MM.1S (cell line): ENCODE measurements around the gene FOXF2.

ENCODE experiments used
- DNase-seq: peaks from one replicate; pipeline ENCODE4 v3.0.0-alpha.2; 2015
- H2AFZ ChIP-seq: fragments of 300-600 bp; sonication (generic); 2 replicates; pipeline ENCODE4 v1.6.0; 2016; ENCODE audit warnings: antibody characterized with exemption, low read length
- H3F3A ChIP-seq: fragments of 300-600 bp; sonication (generic); 2 replicates; pipeline ENCODE4 v1.6.1; 2016; ENCODE audit warnings: mild to moderate bottlenecking, antibody characterized with exemption, low read length, moderate library complexity, mixed read lengths; ENCODE audit not compliant: insufficient read depth
- H3K27ac ChIP-seq: fragments of 300-600 bp; sonication (generic); 2 replicates; pipeline ENCODE4 v1.5.1; 2016; ENCODE audit warnings: mild to moderate bottlenecking, low read length
- H3K27me3 ChIP-seq: fragments of 300-600 bp; sonication (generic); replicated peaks from 2 replicates; pipeline ENCODE4 v1.6.0; 2016; ENCODE audit warnings: low read length; ENCODE audit not compliant: insufficient read depth
- H3K36me3 ChIP-seq: fragments of 300-600 bp; sonication (generic); replicated peaks from 2 replicates; pipeline ENCODE4 v1.6.1; 2016; ENCODE audit warnings: mild to moderate bottlenecking, low read length, mixed read lengths; ENCODE audit not compliant: insufficient read depth
- H3K4me1 ChIP-seq: fragments of 300-600 bp; sonication (generic); 2 replicates; pipeline ENCODE4 v1.6.1; 2016; ENCODE audit warnings: low read length, mixed read lengths
- H3K4me2 ChIP-seq: fragments of 300-600 bp; sonication (generic); 2 replicates; pipeline ENCODE4 v1.6.0; 2016; ENCODE audit warnings: low read depth, low read length
- H3K4me3 ChIP-seq: fragments of 300-600 bp; sonication (generic); 2 replicates; pipeline ENCODE4 v1.5.1; 2016; ENCODE audit warnings: low read length, mixed read lengths
- H3K79me2 ChIP-seq: fragments of 300-600 bp; sonication (generic); 2 replicates; pipeline ENCODE4 v1.6.1; 2016; ENCODE audit warnings: mixed run types, low read length, mixed read lengths
- H3K9ac ChIP-seq: fragments of 300-600 bp; sonication (generic); 2 replicates; pipeline ENCODE4 v1.6.1; 2016; ENCODE audit warnings: low read length, mixed read lengths
- H3K9me2 ChIP-seq: fragments of 300-600 bp; sonication (generic); replicated peaks from 2 replicates; pipeline ENCODE4 v1.6.1; 2016; ENCODE audit warnings: mild to moderate bottlenecking, low read length, mixed read lengths; ENCODE audit not compliant: insufficient read depth
- H3K9me3 ChIP-seq: fragments of 300-600 bp; sonication (generic); replicated peaks from 2 replicates; pipeline ENCODE4 v1.6.1; 2016; ENCODE audit warnings: mild to moderate bottlenecking, low read length, mixed read lengths; ENCODE audit not compliant: insufficient read depth
- H4K20me1 ChIP-seq: fragments of 300-600 bp; sonication (generic); 2 replicates; pipeline ENCODE4 v1.6.1; 2016; ENCODE audit warnings: mild to moderate bottlenecking, low read length, moderate library complexity, mixed read lengths; ENCODE audit not compliant: insufficient read depth
- CTCF ChIP-seq: fragments of 300-600 bp; sonication (generic); IDR thresholded peaks from 2 replicates; pipeline ENCODE4 v1.5.1; 2016; ENCODE audit warnings: antibody characterized with exemption, low read length, mixed read lengths
- EZH2 ChIP-seq: fragments of 300-600 bp; sonication (generic); optimal IDR thresholded peaks from 2 replicates; pipeline ENCODE3; 2017; ENCODE audit warnings: low read depth, mild to moderate bottlenecking, antibody characterized with exemption, low read length, mixed read lengths
- EZH2phosphoT487 ChIP-seq: fragments of 300-600 bp; sonication (generic); IDR thresholded peaks from 2 replicates; pipeline ENCODE4 v1.6.1; 2018; ENCODE audit warnings: antibody characterized with exemption, low read length

FOXF2 gene

GRCh38 chr6:1377526-1377925, 11.8 kb upstream of the FOXF2 start:
- Histone ChIP-seq H3K4me2 (no peak overlapping the region), H3K36me3 (no peaks in the 10 kb centered on the region), H3K79me2 (no peaks in the 10 kb centered on the region), H3K4me3 (no peak overlapping the region), H4K20me1 (no peaks in the 10 kb centered on the region), H3K4me1 (0 out of 2 replicates have a peak, but pooled peaks cover 6% of the 10 kb centered on the region), H3K27me3 (peaks cover 32% of the 10 kb centered on the region), H3F3A (no peaks in the 10 kb centered on the region), H3K9ac (no peak overlapping the region), H2AFZ (no peak overlapping the region), H3K27ac (no peak overlapping the region), H3K9me3 (no peaks in the 10 kb centered on the region), H3K9me2 (no peaks in the 10 kb centered on the region)
- no peak for DNase-seq
- TF ChIP-seq EZH2, result no peak
- TF ChIP-seq CTCF, result no peak
- TF ChIP-seq EZH2phosphoT487, result no peak

DNA sequence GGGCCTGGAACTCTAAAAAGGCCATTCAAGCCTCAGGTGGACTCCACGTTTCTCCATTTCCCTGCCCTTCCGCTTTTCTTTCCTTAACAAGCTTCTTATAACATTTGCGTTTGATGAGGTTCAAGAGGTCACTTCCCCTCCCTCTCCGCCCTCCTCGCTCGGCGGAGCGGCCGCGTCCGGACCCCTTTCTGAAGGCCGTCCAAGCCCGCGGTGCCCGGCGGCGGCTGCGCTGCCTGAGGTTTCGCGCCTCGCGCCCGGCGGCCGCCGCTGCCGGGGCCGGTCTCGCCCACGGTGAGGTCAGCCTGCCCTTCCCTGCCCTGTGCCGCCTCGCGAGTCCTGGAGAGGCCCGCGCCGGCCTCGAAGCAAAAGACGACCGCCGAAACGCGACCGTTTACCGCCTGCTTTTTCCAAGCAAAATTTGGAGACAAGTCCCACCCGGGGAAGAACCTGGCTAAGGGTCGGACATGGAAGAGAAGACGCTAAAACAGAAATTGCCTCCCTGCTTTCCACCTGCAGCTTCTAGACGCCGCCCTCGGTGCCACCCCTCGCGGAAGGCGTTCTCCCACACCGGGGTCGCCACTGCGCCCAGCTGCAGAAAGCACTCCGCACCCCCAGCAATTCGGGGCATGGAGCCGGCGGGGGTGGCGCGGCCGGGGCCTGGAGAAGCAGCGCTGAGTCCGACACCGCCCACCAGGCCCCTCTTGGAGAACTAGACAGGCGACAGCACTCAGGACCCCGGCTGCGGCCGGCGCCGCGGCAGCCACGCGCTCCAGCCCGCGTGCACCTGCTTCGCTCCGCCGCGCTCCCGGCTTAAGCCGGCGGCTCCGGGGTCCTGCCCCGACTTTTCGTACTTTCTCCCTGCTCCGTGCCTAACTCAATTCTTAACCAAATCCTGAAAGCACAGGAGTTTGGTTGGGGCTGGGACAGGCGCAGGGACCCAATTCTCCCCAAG, 11.0 kb upstream of the FOXF2 start:
- Histone ChIP-seq H3F3A (no peaks in the 10 kb centered on the region), H3K4me1 (no peaks in the 10 kb centered on the region), H3K9me3 (no peaks in the 10 kb centered on the region), H3K27me3 (peaks cover 40% of the 10 kb centered on the region), H3K9me2 (no peaks in the 10 kb centered on the region), H3K79me2 (no peaks in the 10 kb centered on the region), H3K9ac (no peak overlapping the region), H4K20me1 (no peaks in the 10 kb centered on the region), H3K4me3 (no peak overlapping the region), H2AFZ (no peak overlapping the region), H3K27ac (no peak overlapping the region), H3K36me3 (no peaks in the 10 kb centered on the region), H3K4me2 (peak overlapping the region; percentile 66; the same call in 1 of the 2 replicates)
- no peak for DNase-seq
- TF ChIP-seq EZH2phosphoT487 (no peak), EZH2 (no peak), CTCF (no peak)

GRCh38 chr6:1379017-1379787, 10.2 kb upstream of the FOXF2 start:
- H4K20me1 ChIP-seq, result no peaks in the 10 kb centered on the region
- H3F3A ChIP-seq, result no peaks in the 10 kb centered on the region
- H3K4me1 ChIP-seq, result no peaks in the 10 kb centered on the region
- H3K36me3 ChIP-seq, result no peaks in the 10 kb centered on the region
- H3K27ac ChIP-seq, result no peak overlapping the region
- H3K4me2 ChIP-seq, result peak overlapping the region; percentile 66
- H3K9ac ChIP-seq, result no peak overlapping the region; the same call in 1 of the 2 replicates
- no peak overlapping the region for H2AFZ ChIP-seq
- TF ChIP-seq EZH2phosphoT487 (no peak), EZH2 (no peak), CTCF (no peak)
- no peaks in the 10 kb centered on the region for H3K9me2 ChIP-seq
- no peaks in the 10 kb centered on the region for H3K79me2 ChIP-seq
- H3K27me3 ChIP-seq, result peaks cover 48% of the 10 kb centered on the region
- H3K4me3 ChIP-seq, result peak overlapping the region; percentile 45
- peak; percentile 24 for DNase-seq
- no peaks in the 10 kb centered on the region for H3K9me3 ChIP-seq
